H1 (cell line): ENCODE measurements around the gene SHQ1. TPM values are rescaled to one million over a fixed set of nuclear protein-coding genes. Genes with fewer than 3 reads are reported as not detected.

Experiments used
- CTCF ChIA-PET: fragments of 300-600 bp; sonication (Branson Sonifier 250); formaldehyde crosslinking; loops from one replicate; lab custom pipeline; 2021; ENCODE audit not compliant: partially characterized antibody; lab: Charles Lee
- POLR2A ChIA-PET: fragments of 300-600 bp; sonication (Branson Sonifier 250); formaldehyde crosslinking; loops from one replicate; lab custom pipeline; 2021; ENCODE audit warnings: inconsistent platforms; ENCODE audit not compliant: partially characterized antibody; lab: Charles Lee
- DNase-seq, 2 experiments: peaks; one replicate each; pipeline versions ENCODE4 v3.0.0 to v3.0.0-alpha.2; 2010 to 2022; ENCODE audit warnings: low spot score in 2 of 2, low read depth in 1 of 2, mixed read lengths in 1 of 2
- FAIRE-seq: peaks from 2 replicates; lab custom pipeline; 2011; peaks lifted over from hg19 to GRCh38; lab: Jason Lieb, UNC
- H2AFZ ChIP-seq: 2 replicates; pipeline ENCODE4 v1.8.1; 2012; ENCODE audit warnings: low read length, inconsistent platforms
- H2AK5ac ChIP-seq: 2 replicates; pipeline ENCODE4 v1.6.1; 2013; ENCODE audit warnings: low read depth, low read length
- H2BK120ac ChIP-seq: replicated peaks from 2 replicates; pipeline ENCODE3; 2013; ENCODE audit warnings: low read depth, low read length, inconsistent platforms
- H2BK12ac ChIP-seq: 2 replicates; pipeline ENCODE4 v1.6.1; 2013; ENCODE audit warnings: low read depth, low read length
- H2BK15ac ChIP-seq: 2 replicates; pipeline ENCODE4 v1.6.1; 2013; ENCODE audit warnings: low read length
- H2BK20ac ChIP-seq: 2 replicates; pipeline ENCODE4 v1.6.1; 2013; ENCODE audit warnings: low read length
- H2BK5ac ChIP-seq: 2 replicates; pipeline ENCODE4 v1.6.1; 2013; ENCODE audit warnings: low read depth, low read length
- H3K14ac ChIP-seq: 2 replicates; pipeline ENCODE4 v1.6.1; 2013; ENCODE audit warnings: inconsistent platforms; ENCODE audit not compliant: insufficient read length
- H3K18ac ChIP-seq: 2 replicates; pipeline ENCODE4 v1.6.1; 2013; ENCODE audit warnings: low read length; ENCODE audit errors: extremely low read depth
- H3K23ac ChIP-seq: 2 replicates; pipeline ENCODE4 v1.6.1; 2013; ENCODE audit warnings: inconsistent platforms; ENCODE audit not compliant: insufficient read length
- H3K23me2 ChIP-seq: 2 replicates; pipeline ENCODE4 v1.6.1; 2013; ENCODE audit warnings: low read depth, low read length
- H3K27ac ChIP-seq: 2 replicates; pipeline ENCODE4 v1.6.1; 2011; ENCODE audit warnings: low read depth, low read length, inconsistent platforms
- H3K27me3 ChIP-seq, 4 experiments: replicated peaks in 1 of 4; 1 replicate in 1 of 4; 2 replicates in 3 of 4; pipeline versions ENCODE4 v1.6.1 to v1.8.1; 2011 to 2013; ENCODE audit warnings: low read length in 3 of 4, mild to moderate bottlenecking in 3 of 4, inconsistent platforms in 2 of 4, mixed read lengths in 2 of 4, moderate library complexity in 1 of 4; ENCODE audit not compliant: control insufficient read depth in 3 of 4, insufficient read depth in 3 of 4; ENCODE audit errors: extremely low read depth in 1 of 4
- H3K36me3 ChIP-seq, 4 experiments: 2 replicates each; pipeline versions ENCODE4 v1.6.1 to v1.8.1; 2011 to 2013; ENCODE audit warnings: mild to moderate bottlenecking in 4 of 4, low read length in 3 of 4, moderate library complexity in 2 of 4, control low read depth in 1 of 4, inconsistent platforms in 1 of 4; ENCODE audit not compliant: insufficient read depth in 4 of 4, control insufficient read depth in 2 of 4
- H3K4ac ChIP-seq: replicated peaks from 2 replicates; pipeline ENCODE3; 2013; ENCODE audit warnings: low read length, low read depth, mixed read lengths, inconsistent platforms; ENCODE audit not compliant: insufficient read length
- H3K4me1 ChIP-seq, 4 experiments: replicated peaks in 1 of 4; 1 replicate in 1 of 4; 2 replicates in 3 of 4; pipeline versions ENCODE4 v1.6.1 to v1.8.1; 2011 to 2013; ENCODE audit warnings: low read length in 3 of 4, inconsistent platforms in 2 of 4, mixed read lengths in 1 of 4; ENCODE audit not compliant: insufficient read depth in 4 of 4, control insufficient read depth in 3 of 4
- H3K4me2 ChIP-seq, 2 experiments: 2 replicates each; pipeline versions ENCODE4 v1.6.1 to v1.8.1; 2011 to 2013; ENCODE audit warnings: low read depth in 2 of 2, low read length in 2 of 2, control low read depth in 1 of 2, inconsistent platforms in 1 of 2, mild to moderate bottlenecking in 1 of 2; ENCODE audit not compliant: insufficient read depth in 1 of 2
- H3K4me3 ChIP-seq, 4 experiments: fragments of 200-600, 300-600 bp in 1 of 4; sonication (generic), shearing (Covaris generic), sonication (Bioruptor Twin) in 1 of 4; 2 replicates each; pipeline versions ENCODE4 v1.5.1 to v1.8.1; 2011 to 2016; ENCODE audit warnings: low read length in 4 of 4, low read depth in 3 of 4, control low read depth in 2 of 4, inconsistent platforms in 2 of 4, mild to moderate bottlenecking in 2 of 4, mixed read lengths in 1 of 4, moderate library complexity in 1 of 4; ENCODE audit not compliant: insufficient read depth in 2 of 4; ENCODE audit errors: extremely low read depth in 1 of 4
- H3K56ac ChIP-seq: replicated peaks from 2 replicates; pipeline ENCODE3; 2013; ENCODE audit warnings: low read depth, mild to moderate bottlenecking, mixed read lengths, low read length, inconsistent platforms; ENCODE audit not compliant: insufficient read length
- H3K79me1 ChIP-seq: 2 replicates; pipeline ENCODE4 v1.6.1; 2013; ENCODE audit warnings: low read depth, low read length, control low read depth
- H3K79me2 ChIP-seq, 2 experiments: 2 replicates each; pipeline versions ENCODE4 v1.6.1 to v1.8.1; 2012 to 2013; ENCODE audit warnings: low read length in 2 of 2, mild to moderate bottlenecking in 2 of 2, inconsistent platforms in 1 of 2; ENCODE audit not compliant: insufficient read depth in 2 of 2, control insufficient read depth in 1 of 2
- H3K9ac ChIP-seq, 4 experiments: replicated peaks in 1 of 4; 1 replicate in 1 of 4; 2 replicates in 3 of 4; pipeline versions ENCODE4 v1.6.1 to v1.8.1; 2011 to 2013; ENCODE audit warnings: low read depth in 3 of 4, low read length in 3 of 4, control low read depth in 2 of 4, mild to moderate bottlenecking in 2 of 4, moderate library complexity in 2 of 4, inconsistent platforms in 1 of 4; ENCODE audit errors: extremely low read depth in 1 of 4
- H3K9me3 ChIP-seq, 2 experiments: 2 replicates each; pipeline versions ENCODE4 v1.6.1 to v1.8.1; 2012 to 2013; ENCODE audit warnings: mild to moderate bottlenecking in 2 of 2, moderate library complexity in 2 of 2, control low read depth in 1 of 2, inconsistent platforms in 1 of 2, low read depth in 1 of 2, low read length in 1 of 2, mixed read lengths in 1 of 2; ENCODE audit not compliant: insufficient read depth in 2 of 2
- H4K20me1 ChIP-seq, 2 experiments: replicated peaks in 1 of 2; 2 replicates each; pipeline versions ENCODE3 to v1.8.1; 2011 to 2013; ENCODE audit warnings: inconsistent platforms in 2 of 2, low read length in 2 of 2, mild to moderate bottlenecking in 1 of 2; ENCODE audit not compliant: insufficient read depth in 2 of 2, control insufficient read depth in 1 of 2
- H4K5ac ChIP-seq: 2 replicates; pipeline ENCODE4 v1.6.1; 2013; ENCODE audit warnings: low read length, low read depth, mixed read lengths, inconsistent platforms; ENCODE audit not compliant: insufficient read length
- H4K8ac ChIP-seq: 2 replicates; pipeline ENCODE4 v1.8.0; 2013; ENCODE audit warnings: mild to moderate bottlenecking, moderate library complexity, low read length, inconsistent platforms; ENCODE audit not compliant: insufficient read depth; ENCODE audit errors: extremely low read depth
- H4K91ac ChIP-seq: replicated peaks from 2 replicates; pipeline ENCODE3; 2013; ENCODE audit warnings: low read length, mixed read lengths, inconsistent platforms; ENCODE audit not compliant: insufficient read length
- CHD1 ChIP-seq: IDR thresholded peaks from 2 replicates; pipeline ENCODE4 v1.6.1; 2012; ENCODE audit warnings: low read depth, low read length, improper control_type of control experiment
- CTCF ChIP-seq, 3 experiments: IDR thresholded peaks; 1 replicate in 2 of 3; 2 replicates in 1 of 3; pipeline versions ENCODE4 v1.5.1 to v1.6.1; 2011; ENCODE audit warnings: low read length in 3 of 3, mild to moderate bottlenecking in 3 of 3, inconsistent platforms in 2 of 3, low read depth in 1 of 3, moderate library complexity in 1 of 3; ENCODE audit not compliant: insufficient read depth in 1 of 3; ENCODE audit errors: control extremely low read depth in 1 of 3
- RAD21 ChIP-seq, 2 experiments: IDR thresholded peaks in 1 of 2; conservative IDR thresholded peaks in 1 of 2; 2 replicates each; pipeline ENCODE4 v1.6.1; 2011; ENCODE audit warnings: low read depth in 2 of 2, low read length in 2 of 2, improper control_type of control experiment in 1 of 2, inconsistent platforms in 1 of 2, mild to moderate bottlenecking in 1 of 2, moderate library complexity in 1 of 2
- WGBS, 2 experiments: shearing (Covaris generic) in 1 of 2; methylation state at CpG; one replicate each; pipeline versions ENCODE4 v1.1.6 to v1.1.7; 2013 to 2015; ENCODE audit warnings: low lambda C conversion rate in 2 of 2, mixed read lengths in 2 of 2, inconsistent platforms in 1 of 2, low coverage in 1 of 2, missing lambda C conversion rate in 1 of 2; ENCODE audit not compliant: insufficient replicate concordance in 2 of 2, insufficient coverage in 1 of 2, insufficient read length in 1 of 2; ENCODE audit errors: extremely low coverage in 1 of 2, missing lambda C conversion rate in 1 of 2; 5-methylcytosine and 5-hydroxymethylcytosine counted together
- polyA plus RNA-seq, 7 experiments: library from polyadenylated mRNA; depleted of rRNA in 3 of 7; stranded (reverse) in 5 of 7; unstranded in 2 of 7; fragments of >200 nt in 5 of 7; fragments of 200-250 nt in 2 of 7; gene quantifications; 1 replicate in 5 of 7; 2 replicates in 1 of 7; 4 replicates in 1 of 7; pipeline versions ENCODE4 v1.2.1 to v1.2.3, GENCODE V29; 2011 to 2013; ENCODE audit warnings: missing spikeins in 2 of 7, mixed read lengths in 2 of 7
- total RNA-seq: library from RNA; stranded (reverse); fragmentation: NEBNext Ultra II Directional; extraction: Animal tissue kit (Norgen Biotek cat#: 25700); gene quantifications from 2 replicates; pipeline ENCODE4 v1.2.1, GENCODE V29; 2021

Gene SHQ1
- total and polyA plus RNA-seq, 2 of the 8 experiments (the other 6 are each of a cell fraction or from before 2014, with no cell fraction given), result 10.7 to 34.4 TPM

GRCh38 chr3:72811571-72811970 is 36.7 kb downstream of the SHQ1 start:
- Histone ChIP-seq H3K4ac (no peak overlapping the region), H3K23me2 (no peaks in the 10 kb centered on the region), H2BK5ac (no peak overlapping the region), H3K9ac (no peak overlapping the region), H4K20me1 (no peaks in the 10 kb centered on the region), H3K9me3 (no peaks in the 10 kb centered on the region), H2BK20ac (no peak overlapping the region), H2AFZ (no peak overlapping the region), H2BK15ac (no peak overlapping the region), H3K4me2 (0 out of 4 replicates have a peak overlapping the region, but pooled peaks have one; percentile 24 to 25), H3K18ac (no peak overlapping the region), H3K36me3 (0 out of 8 replicates have a peak, but pooled peaks cover 0 to 2% (median 0%) of the 10 kb centered on the region in 4 experiments), H4K8ac (no peak overlapping the region), H3K79me1 (no peaks in the 10 kb centered on the region), H3K79me2 (no peaks in the 10 kb centered on the region), H2BK12ac (no peak overlapping the region), H3K4me3 (0 out of 8 replicates have a peak overlapping the region, but pooled peaks of 1 of the 4 experiments have one; percentile 0), H3K4me1 (peaks cover 0 to 19% (median 11%) of the 10 kb centered on the region in 4 experiments; a peak in 6 of 7 replicates), H3K56ac (no peak overlapping the region), H3K23ac (no peak overlapping the region), H4K91ac (no peak overlapping the region), H2AK5ac (no peak overlapping the region), H4K5ac (no peak overlapping the region), H3K27me3 (no peaks in the 10 kb centered on the region), H2BK120ac (no peak overlapping the region), H3K14ac (no peak overlapping the region), H3K27ac (no peak overlapping the region)
- FAIRE-seq (peak; percentile 48), DNase-seq (no peak)
- ChIA-PET CTCF (interaction anchor here (0.6 to 6.9 kb wide), 22 partner anchors 9 to 1098 kb away, joined by 3 to 49 read pairs (median 3); no protein-coding TSS in a partner anchor), POLR2A (interaction anchor here (0.9 to 1.5 kb wide), 2 partner anchors 12 to 13 kb away, joined by 3 read pairs; no protein-coding TSS in a partner anchor)
- TF ChIP-seq CTCF (IDR thresholded peaks at IDR 0.05; ENCODE audit: control extremely low read depth in 1 of 3, insufficient read depth in 1 of 3, low read depth in 1 of 3, low read length in 3 of 3) (peak in 2 of 3 experiments; percentile 29 to 41; a peak in 2 of 4 replicates), CHD1 (no peak), RAD21 (IDR thresholded peaks at IDR 0.05 in 1 of 2, conservative IDR thresholded peaks at IDR 0.05 in 1 of 2; ENCODE audit: low read depth in 2 of 2, low read length in 2 of 2) (peak; percentile 56 to 64)
- 75% methylated on average over 1 of the region's 1 CpG; no CpG with 5 or more reads in 1 of the 2 experiments for WGBS, 2 experiments
